BE2C (cell line): Measurements from ENCODE around the gene CCL14.

ENCODE experiments used
- DNase-seq: peaks from one replicate; pipeline ENCODE4 v3.0.0-alpha.2; 2020
- H3K27me3 ChIP-seq: fragments of 250-450 bp; sonication (Bioruptor Pico); 2 replicates; pipeline ENCODE4 v1.5.1; 2020; ENCODE audit warnings: mild to moderate bottlenecking
- H3K36me3 ChIP-seq: fragments of 250-450 bp; sonication (Bioruptor Pico); 2 replicates; pipeline ENCODE4 v1.5.1; 2020; ENCODE audit warnings: mild to moderate bottlenecking
- H3K4me1 ChIP-seq: fragments of 250-450 bp; sonication (Bioruptor Pico); 2 replicates; pipeline ENCODE4 v1.5.1; 2020
- H3K4me3 ChIP-seq: 2 replicates; pipeline ENCODE4 v1.5.1; 2011; ENCODE audit warnings: low read depth, low read length
- H3K9me3 ChIP-seq: fragments of 250-450 bp; sonication (Bioruptor Pico); 2 replicates; pipeline ENCODE4 v1.5.1; 2020
- CTCF ChIP-seq: IDR thresholded peaks from 2 replicates; pipeline ENCODE4 v1.5.1; 2012; ENCODE audit warnings: mild to moderate bottlenecking, low read depth, low read length

The CCL14 gene

GRCh38 chr17:35982409-35983191 lies 3.9 kb downstream of the CCL14 start:
- no peaks in the 10 kb centered on the region for H3K4me1 ChIP-seq
- no peak for DNase-seq
- no peak overlapping the region for H3K4me3 ChIP-seq
- no peaks in the 10 kb centered on the region for H3K9me3 ChIP-seq
- H3K27me3 ChIP-seq = peaks cover 26% of the 10 kb centered on the region
- no peaks in the 10 kb centered on the region for H3K36me3 ChIP-seq
- TF ChIP-seq CTCF = no peak

GRCh38 chr17:35981908-35982330 lies 4.6 kb downstream of the CCL14 start:
- peak; percentile 8; the same call in 1 of the 2 replicates for TF ChIP-seq CTCF
- H3K4me3 ChIP-seq = no peak overlapping the region
- no peaks in the 10 kb centered on the region for H3K9me3 ChIP-seq
- no peak for DNase-seq
- peaks cover 26% of the 10 kb centered on the region for H3K27me3 ChIP-seq
- H3K4me1 ChIP-seq = no peaks in the 10 kb centered on the region
- H3K36me3 ChIP-seq = no peaks in the 10 kb centered on the region

- H3K4me1 ChIP-seq = no peaks in the 10 kb centered on the region
- H3K9me3 ChIP-seq = no peaks in the 10 kb centered on the region
- no peak for DNase-seq
- TF ChIP-seq CTCF = no peak
- no peaks in the 10 kb centered on the region for H3K36me3 ChIP-seq
- H3K4me3 ChIP-seq = no peak within 1 kb of the TSS
- H3K27me3 ChIP-seq = peaks cover 26% of the 10 kb centered on the region
Observed at GRCh38 chr17:35981246-35981645, 5.3 kb downstream of the CCL14 start, which contains the start of gene CCL16. TSS of gene CCL16 (minus strand) at chr17:35981497. CDS start at chr17:35981420, 77 bp downstream.

GRCh38 chr17:35978346-35978745 lies 8.2 kb downstream of the CCL14 start:
- no peak for TF ChIP-seq CTCF
- Histone ChIP-seq H3K36me3 (no peaks in the 10 kb centered on the region), H3K4me3 (no peak overlapping the region), H3K4me1 (no peaks in the 10 kb centered on the region), H3K27me3 (peaks cover 19% of the 10 kb centered on the region), H3K9me3 (no peaks in the 10 kb centered on the region)
- DNase-seq = no peak

- no peak overlapping the region for H3K4me3 ChIP-seq
- H3K4me1 ChIP-seq = no peaks in the 10 kb centered on the region
- H3K9me3 ChIP-seq = no peaks in the 10 kb centered on the region
- H3K27me3 ChIP-seq = peaks cover 19% of the 10 kb centered on the region
- DNase-seq = no peak
- TF ChIP-seq CTCF = no peak
- H3K36me3 ChIP-seq = no peaks in the 10 kb centered on the region
Observed at GRCh38 chr17:35977509-35977908, 9.0 kb downstream of the CCL14 start.

- no peak for DNase-seq
- no peaks in the 10 kb centered on the region for H3K36me3 ChIP-seq
- TF ChIP-seq CTCF = no peak
- no peaks in the 10 kb centered on the region for H3K9me3 ChIP-seq
- no peaks in the 10 kb centered on the region for H3K4me1 ChIP-seq
- no peak overlapping the region for H3K4me3 ChIP-seq
- peaks cover 8% of the 10 kb centered on the region; the same call in 1 of the 2 replicates for H3K27me3 ChIP-seq
Observed at GRCh38 chr17:35973333-35974260, 12.9 kb downstream of the CCL14 start.
